Measurements from ENCODE around the gene GOLGA6L2.
"Not testable (repeated sequence)": the region's sequence is repeated elsewhere in the genome, so short reads cannot be mapped to it uniquely, and the experiment has no call there.

GOLGA6L2 gene

GRCh38 chr15:23447107-23447500 lies at the start of gene GOLGA6L2:
Gene GOLGA6L2, minus strand, starts transcription at chr15:23447243. Its CDS starts 62 bp downstream, at chr15:23447181.
- DNase-seq (ENCODE audit: low read depth), result no peak

GRCh38 chr15:23484870-23485269 lies 37.8 kb upstream of the GOLGA6L2 start:
- no peak for DNase-seq (ENCODE audit: low read depth)

- no peak for DNase-seq (ENCODE audit: low read depth)
Observed at GRCh38 chr15:23483821-23484299, 36.8 kb upstream of the GOLGA6L2 start.

GRCh38 chr15:23482764-23483489 lies 35.9 kb upstream of the GOLGA6L2 start:
- DNase-seq (ENCODE audit: low read depth), result no peak

- DNase-seq (ENCODE audit: low read depth), result no peak
Observed at GRCh38 chr15:23482228-23482627, 35.2 kb upstream of the GOLGA6L2 start.

GRCh38 chr15:23477920-23478319 lies 30.9 kb upstream of the GOLGA6L2 start:
- no peak for DNase-seq (ENCODE audit: low read depth)

GRCh38 chr15:23472678-23473077 lies 25.6 kb upstream of the GOLGA6L2 start:
- DNase-seq (ENCODE audit: low read depth), result no peak

GRCh38 chr15:23472033-23472432 lies 25.0 kb upstream of the GOLGA6L2 start:
- no peak for DNase-seq (ENCODE audit: low read depth)

GRCh38 chr15:23467110-23467600 lies 20.1 kb upstream of the GOLGA6L2 start:
- peak; percentile 4 for DNase-seq (ENCODE audit: low read depth)

- DNase-seq (ENCODE audit: low read depth), result no peak
Observed at GRCh38 chr15:23457890-23458289, 10.8 kb upstream of the GOLGA6L2 start.

- no peak for DNase-seq (ENCODE audit: low read depth)
Observed at GRCh38 chr15:23446215-23447106, 582 bp downstream of the GOLGA6L2 start.

GRCh38 chr15:23444269-23444668 lies 2.8 kb downstream of the GOLGA6L2 start:
- DNase-seq (ENCODE audit: low read depth), result no peak

GRCh38 chr15:23441204-23441603 lies 5.8 kb downstream of the GOLGA6L2 start:
- DNase-seq (ENCODE audit: low read depth), result no peak

GRCh38 chr15:23440596-23440995 lies 6.4 kb downstream of the GOLGA6L2 start:
- no peak for DNase-seq (ENCODE audit: low read depth)

GRCh38 chr15:23439513-23439912 lies 7.5 kb downstream of the GOLGA6L2 start:
- DNase-seq (ENCODE audit: low read depth), result no peak

- no peak for DNase-seq (ENCODE audit: low read depth)
Observed at GRCh38 chr15:23438816-23439466, 8.1 kb downstream of the GOLGA6L2 start.

GRCh38 chr15:23437673-23438072 lies 9.4 kb downstream of the GOLGA6L2 start:
- DNase-seq (ENCODE audit: low read depth), result no peak

GRCh38 chr15:23437146-23437545 lies 9.9 kb downstream of the GOLGA6L2 start:
- DNase-seq (ENCODE audit: low read depth), result no peak

- no peak for DNase-seq (ENCODE audit: low read depth)
Observed at GRCh38 chr15:23436421-23436820, 10.6 kb downstream of the GOLGA6L2 start.

GRCh38 chr15:23434699-23435098 lies 12.3 kb downstream of the GOLGA6L2 start:
- not testable (repeated sequence) for DNase-seq (ENCODE audit: low read depth)

- not testable (repeated sequence) for DNase-seq (ENCODE audit: low read depth)
Observed at GRCh38 chr15:23425327-23425726, 21.7 kb downstream of the GOLGA6L2 start.
